HUES64 (cell line): ENCODE data around the gene HMG20A.

Experiments used
- H3K27ac ChIP-seq: 2 replicates; pipeline ENCODE4 v1.7.0; 2013; ENCODE audit warnings: low read depth, low read length, inconsistent platforms
- H3K27me3 ChIP-seq: 2 replicates; pipeline ENCODE4 v1.6.1; 2013; ENCODE audit warnings: mild to moderate bottlenecking, low read length; ENCODE audit not compliant: insufficient read depth
- H3K36me3 ChIP-seq: 2 replicates; pipeline ENCODE4 v1.6.1; 2013; ENCODE audit warnings: mild to moderate bottlenecking, low read length; ENCODE audit not compliant: insufficient read depth
- H3K4me1 ChIP-seq: 2 replicates; pipeline ENCODE4 v1.6.1; 2013; ENCODE audit warnings: mild to moderate bottlenecking, low read length, moderate library complexity; ENCODE audit not compliant: insufficient read depth
- H3K4me3 ChIP-seq: 2 replicates; pipeline ENCODE4 v1.5.1; 2013; ENCODE audit warnings: mild to moderate bottlenecking, low read length, moderate library complexity
- H3K9ac ChIP-seq: 2 replicates; pipeline ENCODE4 v1.6.1; 2013; ENCODE audit warnings: mild to moderate bottlenecking, low read depth, low read length
- H3K9me3 ChIP-seq: 2 replicates; pipeline ENCODE4 v1.6.1; 2013; ENCODE audit warnings: low read depth, low read length; ENCODE audit not compliant: insufficient read depth
- WGBS: fragments of 150-250, 120-280 bp; methylation state at CpG from one replicate; pipeline ENCODE4 v1.1.7; 2013; ENCODE audit warnings: missing lambda C conversion rate; 5-methylcytosine and 5-hydroxymethylcytosine counted together

HMG20A gene

GRCh38 chr15:77526595-77527163 lies 106.0 kb downstream of the HMG20A start:
- WGBS: 76% methylated on average over 14 of the region's 14 CpGs
- Histone ChIP-seq H3K4me1 (peaks cover 20% of the 10 kb centered on the region), H3K36me3 (no peaks in the 10 kb centered on the region), H3K9ac (0 out of 2 replicates have a peak overlapping the region, but pooled peaks have one; percentile 4), H3K9me3 (no peaks in the 10 kb centered on the region), H3K27ac (no peak overlapping the region; the same call in 1 of the 2 replicates), H3K27me3 (no peaks in the 10 kb centered on the region), H3K4me3 (no peak overlapping the region)

GRCh38 chr15:77527164-77527778 lies 106.6 kb downstream of the HMG20A start:
- Histone ChIP-seq H3K4me3 (no peak overlapping the region), H3K36me3 (no peaks in the 10 kb centered on the region), H3K27me3 (no peaks in the 10 kb centered on the region), H3K27ac (no peak overlapping the region; the same call in 1 of the 2 replicates), H3K4me1 (peaks cover 20% of the 10 kb centered on the region), H3K9me3 (no peaks in the 10 kb centered on the region), H3K9ac (0 out of 2 replicates have a peak overlapping the region, but pooled peaks have one; percentile 4)
- WGBS: 29% methylated on average over 15 of the region's 15 CpGs

- Histone ChIP-seq H3K27ac (no peak overlapping the region), H3K27me3 (no peaks in the 10 kb centered on the region), H3K4me3 (no peak overlapping the region), H3K36me3 (no peaks in the 10 kb centered on the region), H3K9me3 (no peaks in the 10 kb centered on the region), H3K4me1 (peaks cover 20% of the 10 kb centered on the region), H3K9ac (no peak overlapping the region)
- WGBS: 85% methylated on average over 6 of the region's 6 CpGs
These were observed 107.1 kb downstream of the HMG20A start for GRCh38 chr15:77527831-77528231.

GRCh38 chr15:77528290-77528967 lies 107.7 kb downstream of the HMG20A start:
- H3K4me3 ChIP-seq: no peak overlapping the region
- H3K9ac ChIP-seq: no peak overlapping the region
- 81% methylated on average over 12 of the region's 12 CpGs for WGBS
- H3K9me3 ChIP-seq: no peaks in the 10 kb centered on the region
- no peak overlapping the region for H3K27ac ChIP-seq
- no peaks in the 10 kb centered on the region for H3K27me3 ChIP-seq
- H3K36me3 ChIP-seq: no peaks in the 10 kb centered on the region
- H3K4me1 ChIP-seq: peaks cover 23% of the 10 kb centered on the region

- H3K36me3 ChIP-seq: no peaks in the 10 kb centered on the region
- H3K27me3 ChIP-seq: no peaks in the 10 kb centered on the region
- H3K4me3 ChIP-seq: no peak overlapping the region
- WGBS: 70% methylated on average over 11 of the region's 12 CpGs
- no peak overlapping the region for H3K27ac ChIP-seq
- no peaks in the 10 kb centered on the region for H3K9me3 ChIP-seq
- H3K9ac ChIP-seq: no peak overlapping the region
- H3K4me1 ChIP-seq: peaks cover 28% of the 10 kb centered on the region
These were observed 108.3 kb downstream of the HMG20A start for GRCh38 chr15:77528968-77529319.

GRCh38 chr15:77529394-77530159 lies 108.9 kb downstream of the HMG20A start:
- Histone ChIP-seq H3K36me3 (no peaks in the 10 kb centered on the region), H3K9ac (no peak overlapping the region), H3K9me3 (no peaks in the 10 kb centered on the region), H3K4me3 (no peak overlapping the region), H3K27me3 (no peaks in the 10 kb centered on the region), H3K4me1 (peaks cover 32% of the 10 kb centered on the region), H3K27ac (no peak overlapping the region)
- 85% methylated on average over 10 of the region's 10 CpGs for WGBS

GRCh38 chr15:77530576-77530975 lies 109.9 kb downstream of the HMG20A start:
- peaks cover 29% of the 10 kb centered on the region for H3K4me1 ChIP-seq
- H3K9me3 ChIP-seq: no peaks in the 10 kb centered on the region
- H3K36me3 ChIP-seq: no peaks in the 10 kb centered on the region
- no peak overlapping the region for H3K4me3 ChIP-seq
- no peaks in the 10 kb centered on the region for H3K27me3 ChIP-seq
- no peak overlapping the region for H3K27ac ChIP-seq
- H3K9ac ChIP-seq: no peak overlapping the region
- WGBS: 88% methylated on average over 7 of the region's 7 CpGs

- Histone ChIP-seq H3K27ac (no peak overlapping the region), H3K9ac (no peak overlapping the region), H3K27me3 (no peaks in the 10 kb centered on the region), H3K36me3 (no peaks in the 10 kb centered on the region), H3K4me3 (no peak overlapping the region), H3K4me1 (peaks cover 30% of the 10 kb centered on the region), H3K9me3 (no peaks in the 10 kb centered on the region)
- WGBS: 92% methylated on average over 26 of the region's 26 CpGs
These were observed 110.7 kb downstream of the HMG20A start for GRCh38 chr15:77531191-77532000.

- Histone ChIP-seq H3K27me3 (no peaks in the 10 kb centered on the region), H3K36me3 (no peaks in the 10 kb centered on the region), H3K27ac (no peak overlapping the region), H3K4me1 (peaks cover 30% of the 10 kb centered on the region), H3K9me3 (no peaks in the 10 kb centered on the region), H3K9ac (no peak overlapping the region), H3K4me3 (no peak overlapping the region)
- WGBS: 97% methylated on average over 3 of the region's 3 CpGs
These were observed 111.5 kb downstream of the HMG20A start for GRCh38 chr15:77532067-77532710.

GRCh38 chr15:77532846-77533245 lies 112.2 kb downstream of the HMG20A start:
- Histone ChIP-seq H3K9me3 (no peaks in the 10 kb centered on the region), H3K27me3 (no peaks in the 10 kb centered on the region), H3K27ac (no peak overlapping the region), H3K4me3 (no peak overlapping the region), H3K36me3 (no peaks in the 10 kb centered on the region), H3K9ac (no peak overlapping the region), H3K4me1 (peaks cover 31% of the 10 kb centered on the region)
- WGBS: 85% methylated on average over 7 of the region's 7 CpGs
